ENCODE measurements around the gene CACHD1.

The CACHD1 gene

GRCh38 chr1:64624808-64625207 lies 154.9 kb downstream of the CACHD1 start:
- no peak overlapping the region for H3K4me3 ChIP-seq (ENCODE audit: low read length)
- no peak overlapping the region for H3K27ac ChIP-seq (ENCODE audit: low read length)
- no peaks in the 10 kb centered on the region for H3K36me3 ChIP-seq (replicated peaks; ENCODE audit: low read depth, low read length)
- H3K4me2 ChIP-seq (ENCODE audit: low read length) = no peak overlapping the region
- no peaks in the 10 kb centered on the region for H3K79me2 ChIP-seq (ENCODE audit: low read length)
- no peaks in the 10 kb centered on the region for H4K20me1 ChIP-seq (ENCODE audit: insufficient read depth, low read length)
- no peaks in the 10 kb centered on the region for H3K9me3 ChIP-seq (ENCODE audit: insufficient read depth, low read length)
- H2AFZ ChIP-seq (ENCODE audit: low read depth, low read length) = no peak overlapping the region
- no peak overlapping the region for H3K9ac ChIP-seq (ENCODE audit: low read length)
- H3K4me1 ChIP-seq (ENCODE audit: low read length) = no peaks in the 10 kb centered on the region
- H3K27me3 ChIP-seq (ENCODE audit: low read depth, low read length) = no peaks in the 10 kb centered on the region
- TF ChIP-seq CTCF (IDR thresholded peaks at IDR 0.05; ENCODE audit: low read depth, low read length) = no peak
- no peak for TF ChIP-seq EZH2phosphoT487 (IDR thresholded peaks at IDR 0.05; ENCODE audit: low read depth)

GRCh38 chr1:64630611-64631010 lies 160.7 kb downstream of the CACHD1 start:
- no peak overlapping the region for H3K4me2 ChIP-seq (ENCODE audit: low read length)
- no peaks in the 10 kb centered on the region for H3K4me1 ChIP-seq (ENCODE audit: low read length)
- no peak overlapping the region for H3K4me3 ChIP-seq (ENCODE audit: low read length)
- H3K36me3 ChIP-seq (replicated peaks; ENCODE audit: low read depth, low read length) = no peaks in the 10 kb centered on the region
- no peak overlapping the region for H3K27ac ChIP-seq (ENCODE audit: low read length)
- TF ChIP-seq EZH2phosphoT487 (IDR thresholded peaks at IDR 0.05; ENCODE audit: low read depth) = no peak
- TF ChIP-seq CTCF (IDR thresholded peaks at IDR 0.05; ENCODE audit: low read depth, low read length) = no peak
- H3K79me2 ChIP-seq (ENCODE audit: low read length) = no peaks in the 10 kb centered on the region
- H3K9ac ChIP-seq (ENCODE audit: low read length) = no peak overlapping the region
- no peaks in the 10 kb centered on the region for H4K20me1 ChIP-seq (ENCODE audit: insufficient read depth, low read length)
- no peaks in the 10 kb centered on the region for H3K27me3 ChIP-seq (ENCODE audit: low read depth, low read length)
- H2AFZ ChIP-seq (ENCODE audit: low read depth, low read length) = no peak overlapping the region
- H3K9me3 ChIP-seq (ENCODE audit: insufficient read depth, low read length) = no peaks in the 10 kb centered on the region

GRCh38 chr1:64631346-64632034 lies 161.6 kb downstream of the CACHD1 start:
- H3K4me2 ChIP-seq (ENCODE audit: low read length) = no peak overlapping the region
- no peaks in the 10 kb centered on the region for H4K20me1 ChIP-seq (ENCODE audit: insufficient read depth, low read length)
- H3K27ac ChIP-seq (ENCODE audit: low read length) = no peak overlapping the region
- TF ChIP-seq CTCF (IDR thresholded peaks at IDR 0.05; ENCODE audit: low read depth, low read length) = no peak
- no peak for TF ChIP-seq EZH2phosphoT487 (IDR thresholded peaks at IDR 0.05; ENCODE audit: low read depth)
- no peaks in the 10 kb centered on the region for H3K27me3 ChIP-seq (ENCODE audit: low read depth, low read length)
- H3K4me3 ChIP-seq (ENCODE audit: low read length) = no peak overlapping the region
- no peak overlapping the region for H3K9ac ChIP-seq (ENCODE audit: low read length)
- no peaks in the 10 kb centered on the region for H3K36me3 ChIP-seq (replicated peaks; ENCODE audit: low read depth, low read length)
- no peaks in the 10 kb centered on the region for H3K9me3 ChIP-seq (ENCODE audit: insufficient read depth, low read length)
- H3K79me2 ChIP-seq (ENCODE audit: low read length) = no peaks in the 10 kb centered on the region
- no peaks in the 10 kb centered on the region for H3K4me1 ChIP-seq (ENCODE audit: low read length)
- no peak overlapping the region for H2AFZ ChIP-seq (ENCODE audit: low read depth, low read length)

DNA sequence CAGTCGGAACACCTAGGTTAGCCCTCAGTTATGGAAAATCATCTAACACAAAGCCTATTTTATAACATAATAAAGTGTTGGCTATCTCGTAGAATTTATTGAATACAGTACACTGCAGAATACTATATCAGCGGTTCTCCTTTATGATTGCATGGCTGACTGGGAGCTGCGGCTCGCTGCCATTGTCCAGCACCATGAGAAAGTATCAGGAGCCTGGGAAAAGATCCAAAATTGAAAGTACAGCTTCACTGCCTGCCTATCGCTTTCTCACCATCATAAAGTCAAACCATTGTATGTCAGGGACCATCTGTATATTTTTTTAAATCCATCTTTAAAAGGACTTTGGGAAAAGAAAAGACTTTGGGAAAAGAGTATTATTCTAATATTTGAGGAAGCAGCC lies 163.0 kb downstream of the CACHD1 start:
- no peaks in the 10 kb centered on the region for H3K9me3 ChIP-seq (ENCODE audit: insufficient read depth, low read length)
- no peak for TF ChIP-seq EZH2phosphoT487 (IDR thresholded peaks at IDR 0.05; ENCODE audit: low read depth)
- no peak for TF ChIP-seq CTCF (IDR thresholded peaks at IDR 0.05; ENCODE audit: low read depth, low read length)
- no peaks in the 10 kb centered on the region for H3K36me3 ChIP-seq (replicated peaks; ENCODE audit: low read depth, low read length)
- H3K27ac ChIP-seq (ENCODE audit: low read length) = no peak overlapping the region
- no peaks in the 10 kb centered on the region for H3K79me2 ChIP-seq (ENCODE audit: low read length)
- no peak overlapping the region for H3K9ac ChIP-seq (ENCODE audit: low read length)
- no peak overlapping the region for H3K4me2 ChIP-seq (ENCODE audit: low read length)
- H3K4me3 ChIP-seq (ENCODE audit: low read length) = no peak overlapping the region
- no peak overlapping the region for H2AFZ ChIP-seq (ENCODE audit: low read depth, low read length)
- no peaks in the 10 kb centered on the region for H4K20me1 ChIP-seq (ENCODE audit: insufficient read depth, low read length)
- no peaks in the 10 kb centered on the region for H3K27me3 ChIP-seq (ENCODE audit: low read depth, low read length)
- no peaks in the 10 kb centered on the region for H3K4me1 ChIP-seq (ENCODE audit: low read length)
